Activated CD4-positive, alpha-beta T cell treated with anti-CD3 and anti-CD28 coated beads, Interleukin-2, amount 50 U/mL, for 16 hours (primary cell): ENCODE results near the gene RPL28.

Experiments used
- DNase-seq: peaks from one replicate; pipeline ENCODE4 v3.0.0-alpha.2; 2020

Gene RPL28

DNA sequence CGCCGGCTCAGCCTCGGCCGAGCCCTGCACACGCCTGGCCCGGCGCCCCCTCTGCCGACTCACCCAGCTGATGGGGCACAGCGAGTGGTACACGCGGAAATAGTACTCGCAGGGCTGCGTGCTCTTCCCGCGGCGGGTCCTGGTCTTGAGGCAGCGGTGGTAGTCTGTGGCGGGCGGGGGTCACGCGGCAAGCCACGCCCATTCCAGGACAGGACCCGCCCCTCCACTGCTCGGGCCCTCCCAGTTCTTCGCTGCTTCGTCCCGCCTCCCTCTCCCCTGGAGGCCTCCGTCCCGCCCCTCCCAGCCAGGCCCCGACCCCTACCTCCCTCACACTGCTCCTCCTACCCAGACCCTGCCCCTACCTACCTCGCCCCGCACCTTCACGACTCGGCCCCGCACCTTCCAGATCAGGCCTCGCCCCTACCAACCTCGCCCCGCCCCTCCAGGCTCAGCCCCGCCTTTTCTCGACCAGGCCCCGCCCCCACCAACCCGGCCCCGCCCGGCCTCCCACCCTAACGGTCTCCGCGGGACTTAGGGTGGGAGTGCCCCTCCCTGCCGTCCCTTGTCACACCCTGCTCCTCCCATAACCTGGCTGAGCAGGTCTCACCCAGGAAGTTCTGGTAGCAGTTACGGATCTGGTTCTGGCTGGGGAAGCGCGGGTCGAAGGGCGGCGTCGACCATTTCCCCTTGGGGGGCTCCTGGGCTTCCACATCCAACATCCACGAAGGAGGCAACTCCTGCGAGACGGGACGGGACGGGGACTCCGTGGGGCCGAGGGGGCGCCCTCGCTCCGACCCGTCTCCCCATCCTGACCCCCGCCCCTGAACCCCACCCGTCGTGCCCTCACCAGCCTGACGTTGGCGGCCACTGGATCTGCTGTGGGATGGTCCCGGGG lies 31.7 kb upstream of the RPL28 start:
- no peak for DNase-seq

DNA sequence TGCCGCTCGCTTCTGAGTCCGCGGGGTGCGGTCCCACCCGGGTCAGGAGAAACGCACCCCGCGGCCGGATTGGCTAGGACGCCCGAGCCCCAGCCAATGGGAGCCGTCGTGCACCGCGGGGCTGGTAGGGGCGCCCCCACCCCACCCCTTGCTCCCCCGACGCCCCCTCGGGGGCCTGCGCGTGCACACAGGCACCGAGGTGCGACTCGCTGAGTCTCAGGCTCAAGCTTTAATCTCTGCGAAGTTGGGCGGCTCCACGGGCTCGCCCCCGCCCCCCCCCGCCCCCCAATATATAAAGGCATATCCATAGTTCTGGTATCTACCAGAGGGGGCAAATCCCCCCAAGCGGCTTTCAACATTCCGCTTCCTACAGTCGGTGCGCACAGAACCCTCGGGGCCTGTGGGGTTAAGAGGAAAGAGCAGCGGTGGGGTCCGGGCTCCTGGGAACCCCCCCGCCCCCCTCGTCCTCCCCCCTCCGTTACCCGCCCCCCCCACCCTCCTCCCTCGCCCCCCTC lies 31.0 kb upstream of the RPL28 start, which contains the start of gene COX6B2:
Gene COX6B2 (minus strand): TSS at position 22 of the 515 bp plus-strand sequence. CDS start 198 bp downstream, outside the sequence.
- DNase-seq, result no peak

- no peak for DNase-seq
Measured at GRCh38 chr19:55355213-55355821, 30.4 kb upstream of the RPL28 start.

DNA sequence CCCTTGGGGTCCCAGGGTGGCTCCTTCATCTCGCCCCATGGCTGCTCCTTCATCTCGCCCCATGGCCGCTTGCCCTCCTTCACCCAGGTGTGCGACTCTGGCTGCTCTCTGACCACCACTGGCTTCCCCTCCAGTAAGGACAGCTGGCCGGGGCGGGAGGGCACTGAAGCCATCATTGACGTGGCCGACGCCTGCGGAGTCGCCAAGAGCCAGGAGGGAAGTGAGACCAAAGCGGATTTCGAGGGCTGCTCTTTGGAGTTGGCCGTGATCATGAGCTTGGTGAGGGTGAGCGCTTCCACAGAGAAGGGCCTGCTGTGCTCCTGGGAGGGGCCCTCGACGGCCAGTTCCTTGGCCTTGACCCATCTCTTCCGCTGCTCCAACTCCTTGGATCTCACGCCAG lies 27.2 kb upstream of the RPL28 start:
- no peak for DNase-seq

GRCh38 chr19:55358943-55359908 lies 26.5 kb upstream of the RPL28 start:
- no peak for DNase-seq

DNA sequence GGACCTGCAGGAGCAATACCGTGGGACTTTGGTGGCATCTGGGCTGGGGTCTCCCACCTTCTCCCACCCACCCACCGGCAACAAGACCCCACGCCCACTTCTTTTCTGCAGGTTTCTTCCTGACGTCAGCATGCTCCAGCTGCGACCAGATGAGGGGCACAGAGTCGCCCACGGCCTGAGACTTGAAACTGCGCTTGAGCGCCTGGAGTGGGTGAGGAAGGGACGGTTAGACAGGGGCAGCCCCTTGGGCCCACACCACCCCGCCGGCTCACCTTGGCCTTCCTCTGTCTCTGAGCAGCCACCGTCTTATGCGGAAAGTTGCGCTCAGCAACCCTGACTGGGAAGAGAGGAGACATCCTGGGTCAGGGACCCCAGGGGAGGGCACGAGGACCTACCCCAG lies 24.8 kb upstream of the RPL28 start:
- DNase-seq, result no peak

DNA sequence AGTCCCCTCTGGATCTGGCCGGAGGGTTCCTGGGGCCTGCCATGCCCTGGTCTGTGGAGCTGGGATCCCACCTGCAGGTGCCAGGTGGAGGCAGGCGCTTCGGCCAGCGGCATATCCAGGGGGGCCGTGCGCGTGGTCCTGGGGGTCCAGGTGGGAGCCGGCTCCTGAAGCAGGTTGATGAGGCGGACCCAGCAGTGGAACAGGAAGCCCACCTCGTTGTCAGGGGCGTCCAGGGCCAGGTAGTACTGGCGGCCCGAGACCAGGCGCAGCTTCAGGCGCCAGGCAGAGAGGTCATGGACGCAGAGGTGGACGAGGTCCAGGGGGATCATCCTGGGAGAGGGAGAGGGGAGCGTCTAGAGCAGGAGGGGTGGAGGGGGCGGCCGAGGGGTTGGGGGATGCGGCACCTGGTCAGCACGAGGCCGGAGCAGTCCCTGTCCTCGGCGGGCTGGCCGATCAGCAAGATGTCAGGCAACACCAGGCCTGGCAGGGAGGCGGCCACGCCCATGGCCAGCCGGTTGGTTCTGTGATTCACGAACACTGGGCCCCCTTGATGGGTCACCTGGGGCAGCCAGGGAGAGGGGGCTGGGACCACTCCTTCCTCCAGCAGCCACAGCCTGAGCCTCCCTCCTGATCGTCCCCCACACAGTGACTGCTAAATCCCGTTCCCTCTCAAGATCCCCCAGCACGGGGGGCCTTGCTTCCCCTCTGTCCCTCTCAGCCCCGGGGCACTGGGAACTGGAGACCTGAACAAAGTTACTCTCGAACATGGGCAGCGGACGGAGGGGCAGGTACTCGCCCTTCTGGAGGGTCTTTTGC lies 23.4 kb upstream of the RPL28 start:
- DNase-seq, result no peak

GRCh38 chr19:55362990-55363716 lies 22.6 kb upstream of the RPL28 start, which contains the start of gene GARIN5B:
GARIN5B (minus strand) TSS chr19:55363260; CDS start chr19:55363066, 194 bp downstream.
- no peak for DNase-seq

DNA sequence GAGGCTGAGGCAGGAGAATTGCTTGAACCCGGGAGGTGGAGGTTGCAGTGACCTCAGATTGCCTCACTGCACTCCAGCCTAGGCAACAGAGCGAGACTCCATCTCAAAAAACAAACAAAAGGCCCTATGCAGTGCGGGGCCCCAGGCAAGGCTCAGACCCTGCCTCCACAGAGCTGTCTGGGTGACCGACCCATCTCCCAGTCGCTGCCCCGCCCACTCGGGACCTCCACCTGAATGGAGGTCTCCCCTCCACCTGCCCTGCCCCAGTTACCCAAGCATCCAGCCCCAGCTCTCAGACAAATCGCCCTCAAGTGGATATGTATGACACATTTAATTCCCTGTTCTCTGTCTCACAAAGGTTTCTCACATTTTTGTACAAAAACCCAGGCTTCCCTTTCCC lies 20.5 kb upstream of the RPL28 start:
- no peak for DNase-seq

DNA sequence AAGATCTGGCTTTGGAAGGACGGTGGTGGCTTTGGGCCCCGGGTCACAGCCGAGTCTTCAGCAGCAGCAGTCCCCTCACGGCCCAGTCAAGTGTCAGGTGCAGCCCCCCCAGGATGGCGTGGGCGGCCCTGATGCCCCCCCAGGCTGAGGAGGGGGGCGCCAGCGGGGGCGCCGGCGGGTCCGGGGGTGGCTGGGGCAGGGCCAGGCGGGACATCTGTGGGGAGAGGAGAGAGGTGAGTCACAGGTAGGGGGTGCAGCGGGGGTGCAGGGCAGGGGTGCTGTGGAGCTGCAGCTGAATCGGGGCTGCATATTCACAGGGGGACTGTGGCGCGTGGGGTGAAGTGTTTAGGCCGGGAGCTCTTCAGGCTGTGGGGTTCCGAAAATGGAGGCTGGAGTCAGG lies 19.8 kb upstream of the RPL28 start:
- DNase-seq, result no peak

GRCh38 chr19:55366790-55367189 lies 18.9 kb upstream of the RPL28 start:
- DNase-seq, result no peak

- DNase-seq, result no peak
Measured at GRCh38 chr19:55368106-55368505, 17.6 kb upstream of the RPL28 start.

- no peak for DNase-seq
Measured at GRCh38 chr19:55368701-55369563, 16.8 kb upstream of the RPL28 start.

DNA sequence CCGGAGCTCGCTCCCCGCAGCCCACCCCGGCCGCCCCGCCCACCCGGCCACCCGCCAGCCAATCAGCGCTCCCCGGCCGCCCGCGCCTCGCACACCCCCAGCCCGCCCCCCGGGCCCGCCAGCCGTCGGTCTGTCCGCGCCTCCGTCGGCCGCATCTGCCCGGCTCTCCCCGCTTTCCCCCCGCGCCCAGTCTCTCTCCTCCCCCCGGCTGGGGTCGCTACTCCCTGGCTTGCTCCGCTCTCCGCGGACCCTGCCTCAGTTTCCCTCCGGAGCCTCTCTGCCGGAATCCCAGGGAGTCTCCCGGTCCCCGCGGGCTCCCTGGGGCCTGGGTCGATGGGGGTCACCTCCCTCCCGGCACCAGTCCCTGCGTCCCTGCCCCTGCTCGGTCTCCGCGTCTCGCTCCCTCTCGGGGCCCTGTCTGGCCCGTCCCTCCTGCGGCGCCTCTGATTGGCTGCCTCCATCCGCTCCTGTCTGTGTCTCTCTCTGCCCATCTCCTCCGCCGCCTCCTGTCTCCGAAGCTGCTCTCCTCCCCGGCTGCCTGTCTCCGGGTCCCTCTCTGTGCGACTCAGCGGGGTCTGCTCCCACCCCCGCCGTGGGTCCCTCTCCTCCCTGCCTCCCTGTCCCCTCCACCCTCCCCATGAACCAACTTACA lies 16.0 kb upstream of the RPL28 start:
- no peak for DNase-seq

DNA sequence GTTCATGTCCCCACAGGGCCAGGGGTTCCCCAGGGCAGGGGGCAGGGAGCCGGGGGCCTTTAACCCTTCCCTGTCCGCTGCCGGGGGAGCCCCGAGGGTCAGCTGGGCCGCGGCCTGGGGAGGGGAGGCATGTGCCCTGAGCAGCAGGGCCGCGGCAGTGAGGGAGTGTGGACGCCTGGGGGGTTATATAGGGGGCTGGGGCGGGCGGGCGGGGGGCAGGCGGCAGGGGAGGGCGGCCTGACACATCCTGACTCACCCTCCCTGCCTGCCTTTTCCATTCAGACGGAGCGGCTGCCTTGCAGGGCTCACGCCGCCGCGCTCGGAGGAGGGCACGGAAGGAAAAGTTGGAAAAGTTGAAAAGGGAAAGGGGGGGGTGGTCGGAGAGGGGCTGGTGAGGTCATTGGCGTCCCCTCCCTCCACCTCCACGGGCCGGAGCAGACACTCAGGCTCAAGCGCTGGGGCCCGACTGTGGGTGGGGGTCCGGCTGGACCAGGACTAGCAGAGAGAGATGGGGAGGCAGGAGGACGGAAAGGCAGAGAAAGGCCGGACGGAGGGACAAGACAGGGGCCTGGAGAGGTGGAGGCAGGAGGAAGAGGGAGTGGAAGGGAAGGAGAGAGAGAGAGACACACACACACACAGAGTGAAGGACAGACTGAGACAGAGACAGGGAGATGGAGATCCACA lies 15.3 kb upstream of the RPL28 start, which contains the start of gene IL11:
Gene IL11 (minus strand): TSS at position 159 of the 684 bp plus-strand sequence. CDS start 153 bp downstream, at position 6.
- DNase-seq, result no peak

GRCh38 chr19:55372316-55373081 lies 13.2 kb upstream of the RPL28 start:
- no peak for DNase-seq

GRCh38 chr19:55373306-55373992 lies 12.3 kb upstream of the RPL28 start:
- no peak for DNase-seq
